HG03442 (cell line): ENCODE measurements around the gene PHF20.
"Not testable (repeated sequence)": the region's sequence is repeated elsewhere in the genome, so short reads cannot be mapped to it uniquely, and the experiment has no call there.

Source experiments
- ATAC-seq: cut with Tn5 transposase; IDR thresholded peaks from one replicate; pipeline ENCODE4 v1.9.1; 2021; ENCODE audit warnings: mild to moderate bottlenecking, moderate library complexity; ENCODE audit not compliant: unreplicated experiment

PHF20 gene

DNA sequence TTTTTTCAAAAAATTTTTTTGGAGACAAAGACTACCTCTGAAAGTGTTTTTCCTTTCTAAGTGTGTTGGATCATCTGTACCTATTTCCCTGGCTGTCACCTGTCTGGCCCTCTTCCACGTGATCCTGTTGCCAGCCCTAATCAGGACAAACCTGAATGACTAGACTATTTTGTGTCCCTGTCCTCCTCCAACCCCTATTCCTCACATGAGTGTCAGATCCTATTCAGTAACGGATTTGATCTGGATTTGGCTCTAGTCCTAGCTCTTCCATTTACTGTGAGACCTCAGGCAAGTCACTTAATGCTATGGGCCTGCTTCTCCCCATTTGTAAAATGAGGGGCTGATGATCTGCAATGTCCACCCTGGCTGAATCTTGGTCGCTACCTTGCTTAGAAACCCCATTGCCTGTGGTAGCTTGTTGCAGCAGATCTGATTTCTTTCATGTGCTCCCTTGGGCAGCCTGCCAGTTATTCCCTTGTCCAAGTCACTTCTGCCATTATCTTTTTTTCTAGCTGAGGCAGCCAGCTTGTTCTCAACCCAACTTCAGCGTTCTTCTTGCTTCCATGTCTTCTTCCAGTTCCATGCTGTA lies 4.8 kb downstream of the PHF20 start:
- ATAC-seq: no peak

DNA sequence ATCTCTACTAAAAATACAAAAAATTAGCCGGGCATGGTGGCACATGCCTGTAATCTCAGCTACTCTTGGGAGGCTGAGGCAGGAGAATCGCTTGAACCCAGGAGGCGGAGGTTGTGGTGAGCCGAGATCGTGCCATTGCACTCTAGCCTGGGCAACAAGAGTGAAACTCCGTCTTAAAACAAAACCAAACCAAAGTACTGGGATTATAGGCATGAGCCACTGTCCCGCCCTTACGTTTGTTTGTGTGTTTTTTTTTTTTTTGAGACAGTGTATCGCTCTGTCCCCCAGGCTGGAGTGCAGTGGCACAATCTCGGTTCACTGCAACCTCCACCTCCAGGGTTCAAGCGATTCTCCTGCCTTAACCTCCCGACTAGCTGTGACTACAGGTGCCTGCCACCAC lies 12.0 kb downstream of the PHF20 start:
- ATAC-seq: not testable (repeated sequence)

DNA sequence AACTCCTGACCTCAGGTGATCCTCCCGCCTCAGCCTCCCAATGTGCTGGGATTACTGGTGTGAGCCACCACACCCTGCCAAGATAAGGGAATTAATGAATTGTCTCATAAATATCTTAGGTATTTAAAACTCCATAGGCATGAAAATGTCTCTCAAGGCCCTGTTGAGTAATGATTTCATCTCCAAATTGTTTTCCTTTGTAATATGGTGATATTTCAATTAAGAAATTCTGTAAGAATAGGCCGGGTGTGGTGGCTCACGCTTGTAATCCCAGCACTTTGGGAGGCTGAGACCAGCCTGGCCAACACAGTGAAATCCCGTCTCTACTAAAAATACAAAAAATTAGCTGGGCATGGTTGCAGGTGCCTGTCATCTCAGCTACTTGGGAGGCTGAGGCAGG lies 13.7 kb downstream of the PHF20 start:
- ATAC-seq: not testable (repeated sequence)

GRCh38 chr20:35788796-35789195 lies 17.0 kb downstream of the PHF20 start:
- ATAC-seq: no peak

- no peak for ATAC-seq
These were observed 19.3 kb downstream of the PHF20 start for GRCh38 chr20:35791097-35791496.

GRCh38 chr20:35791821-35792220 lies 20.0 kb downstream of the PHF20 start:
- no peak for ATAC-seq

DNA sequence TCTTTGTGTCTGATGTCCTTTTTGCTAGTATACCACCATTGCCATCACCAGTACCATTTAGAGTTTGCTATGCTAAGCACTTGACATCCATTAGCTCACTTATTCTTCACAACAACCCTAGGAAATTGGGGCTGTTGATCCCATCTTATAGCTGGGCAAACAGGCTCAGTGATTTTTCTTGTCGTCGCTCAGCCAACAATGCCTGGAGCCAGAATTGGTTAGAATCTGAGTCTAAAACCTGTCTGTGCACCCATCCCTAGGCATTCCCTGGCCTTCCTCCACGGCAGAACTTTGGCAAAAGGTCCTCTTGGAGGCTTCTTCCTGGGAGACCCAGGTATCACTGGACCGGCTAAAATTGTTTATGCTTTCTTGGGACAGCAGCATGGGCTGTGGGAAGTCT lies 20.9 kb downstream of the PHF20 start:
- ATAC-seq: no peak

DNA sequence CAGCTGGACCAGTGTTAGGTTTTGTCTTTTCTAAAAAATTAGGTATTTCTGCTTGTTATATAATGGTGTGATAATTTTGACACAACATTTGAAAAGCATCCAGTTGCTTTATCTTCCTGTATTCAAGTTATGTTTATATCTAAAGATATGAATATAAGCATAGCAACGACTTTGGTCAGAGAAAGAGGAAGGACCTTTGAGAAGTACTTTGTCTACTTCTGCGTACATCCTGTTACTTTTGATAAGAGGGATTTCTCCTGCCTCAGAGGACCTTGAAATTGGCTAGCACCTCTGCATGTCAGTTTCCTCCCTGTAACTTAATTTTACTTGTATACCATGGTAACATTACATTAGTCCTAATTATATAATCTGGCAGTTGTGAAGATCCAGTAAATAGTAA lies 24.8 kb downstream of the PHF20 start:
- ATAC-seq: no peak

DNA sequence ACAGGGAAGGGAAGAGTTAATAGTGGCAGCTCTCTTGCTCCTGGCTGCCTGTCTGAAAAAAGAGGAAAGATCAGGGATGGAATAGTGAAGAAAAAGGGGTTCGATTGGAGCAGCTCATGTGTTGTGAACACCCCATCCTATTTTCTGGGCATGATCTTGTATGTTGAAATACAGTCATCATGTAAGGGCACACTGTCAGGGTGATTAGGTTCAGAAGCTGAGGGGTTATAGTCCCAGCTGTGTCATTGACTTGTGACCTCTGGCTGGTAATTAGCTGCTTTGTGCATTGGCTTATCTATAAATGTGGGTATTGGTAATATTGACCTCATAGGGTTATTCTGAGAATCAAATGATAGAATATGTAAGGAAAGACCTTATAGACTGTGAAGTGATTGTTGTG lies 30.1 kb downstream of the PHF20 start:
- ATAC-seq: no peak

GRCh38 chr20:35806075-35806474 lies 34.3 kb downstream of the PHF20 start:
- ATAC-seq: no peak

- ATAC-seq: no peak
These were observed 36.1 kb downstream of the PHF20 start for GRCh38 chr20:35807877-35808276.

GRCh38 chr20:35820715-35821114 lies 48.9 kb downstream of the PHF20 start:
- ATAC-seq: no peak

- no peak for ATAC-seq
These were observed 50.0 kb downstream of the PHF20 start for GRCh38 chr20:35821807-35822242.

GRCh38 chr20:35823147-35823546 lies 51.3 kb downstream of the PHF20 start:
- no peak for ATAC-seq

- no peak for ATAC-seq
These were observed 52.1 kb downstream of the PHF20 start for GRCh38 chr20:35823937-35824336.

GRCh38 chr20:35826397-35826998 lies 54.7 kb downstream of the PHF20 start:
- no peak for ATAC-seq

GRCh38 chr20:35828434-35828833 lies 56.6 kb downstream of the PHF20 start:
- no peak for ATAC-seq

- ATAC-seq: no peak
These were observed 57.1 kb downstream of the PHF20 start for GRCh38 chr20:35828916-35829315.

DNA sequence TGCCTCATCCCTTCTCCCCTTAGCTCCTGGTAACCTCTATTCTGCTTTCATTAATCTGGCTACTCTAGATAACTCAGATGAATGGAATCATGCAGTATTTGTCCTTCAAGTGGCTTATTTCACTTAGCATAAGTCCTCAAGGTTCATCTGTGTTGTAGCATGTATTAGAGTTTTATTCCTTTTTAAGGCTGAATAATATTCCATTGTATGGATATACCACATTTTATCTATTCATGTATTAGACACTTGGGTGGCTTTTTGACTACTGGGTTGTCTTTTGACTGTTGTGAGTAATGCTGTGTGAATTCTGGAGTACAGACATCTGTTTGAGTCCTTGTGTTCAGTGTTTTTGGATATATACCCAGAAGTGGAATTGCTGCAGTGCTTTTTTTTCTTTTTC lies 58.4 kb downstream of the PHF20 start:
- ATAC-seq: no peak

- ATAC-seq: no peak
These were observed 59.2 kb downstream of the PHF20 start for GRCh38 chr20:35831029-35831428.

DNA sequence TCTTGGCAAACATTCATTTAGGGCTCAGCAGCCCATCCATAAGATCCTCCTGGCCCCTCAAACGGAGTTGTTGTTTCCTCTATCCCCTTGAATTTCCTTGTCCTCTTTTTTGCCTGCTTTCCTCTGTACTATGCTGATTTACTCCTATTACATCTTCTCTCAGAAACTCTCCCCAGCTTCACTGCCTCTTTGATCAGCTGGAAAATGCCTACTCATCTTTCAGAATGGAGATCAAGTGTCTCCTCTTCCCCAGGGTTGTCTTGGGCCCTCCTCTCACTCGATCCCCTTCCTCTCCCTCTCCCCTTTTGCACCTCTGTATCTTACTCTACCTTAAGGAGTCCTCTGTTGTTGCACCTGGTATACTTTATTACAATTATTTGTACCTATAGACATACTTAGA lies 60.2 kb downstream of the PHF20 start:
- ATAC-seq: no peak

DNA sequence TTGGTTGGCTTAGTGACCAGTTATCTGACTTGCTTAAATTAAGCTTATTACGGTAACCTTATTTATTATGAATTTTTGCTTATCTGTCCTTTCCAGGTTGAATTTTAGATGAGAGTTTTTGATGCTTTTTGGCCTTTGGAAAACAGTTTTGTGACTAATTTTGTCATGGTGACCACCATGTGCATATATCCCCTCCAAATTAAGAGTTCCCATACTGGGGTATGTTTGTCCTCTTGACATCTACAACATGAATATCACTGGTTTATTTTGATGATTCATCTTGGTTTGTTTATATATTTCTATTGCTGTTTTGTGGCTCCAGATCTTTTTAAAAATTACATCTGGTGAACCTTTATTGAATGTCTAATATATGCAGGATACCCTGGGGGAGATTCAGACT lies 61.4 kb downstream of the PHF20 start:
- ATAC-seq: no peak

DNA sequence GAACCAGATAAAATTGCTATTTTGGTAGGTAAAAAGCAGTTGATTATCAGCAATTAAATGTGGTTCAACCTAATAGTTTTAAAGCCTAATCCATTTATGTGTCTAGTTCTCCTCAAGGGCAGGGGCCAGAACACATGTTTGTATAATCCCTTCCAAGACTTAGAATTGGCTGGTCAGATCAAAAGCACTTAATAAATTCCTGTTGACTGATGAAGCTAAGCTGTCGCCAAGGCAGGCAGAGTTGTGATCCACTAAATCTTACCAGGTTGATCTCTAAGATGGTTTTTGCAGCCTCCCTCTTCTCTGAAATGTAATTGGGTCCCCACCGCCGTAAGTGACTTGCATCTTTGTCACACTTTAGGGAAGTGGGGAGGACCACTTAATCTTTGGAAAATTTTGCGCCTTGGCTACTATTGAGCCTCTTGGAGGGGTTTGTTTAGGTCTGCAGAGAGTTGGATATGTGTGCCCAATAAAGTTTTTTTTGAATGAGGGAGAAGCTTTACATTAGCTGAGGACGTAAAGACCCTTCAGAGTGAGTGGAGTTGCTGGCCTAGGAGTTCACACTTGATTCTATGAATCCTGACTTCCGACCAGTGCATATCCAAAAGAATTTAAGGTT lies 65.9 kb downstream of the PHF20 start:
- ATAC-seq: no peak
